ENCODE results near the gene ATXN7L1.

DNA sequence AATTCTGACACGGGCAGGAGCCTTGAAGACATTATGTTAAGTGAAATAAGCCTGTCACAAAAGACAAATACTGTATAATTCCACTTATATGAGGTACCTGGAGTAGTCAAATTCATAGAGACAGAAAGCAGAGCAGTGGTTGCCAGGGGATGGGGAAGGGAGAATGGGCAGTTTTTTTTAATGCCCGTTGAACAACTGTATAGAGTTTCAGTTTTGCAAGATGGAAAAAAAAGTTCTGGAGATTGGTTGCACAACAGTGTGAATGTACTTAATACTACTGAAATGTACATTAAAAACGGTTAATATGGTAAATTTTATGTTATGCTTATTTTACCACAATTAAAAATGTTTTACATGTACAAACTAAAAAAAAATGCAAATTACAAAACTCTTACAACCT lies 231.5 kb downstream of the ATXN7L1 start:
- no peak for TF ChIP-seq POLR2A (IDR thresholded peaks at IDR 0.05; ENCODE audit: control extremely low read depth in 1 of 2, low read depth in 2 of 2, low read length in 2 of 2)
- no peak for TF ChIP-seq TEAD4 (IDR thresholded peaks at IDR 0.05; ENCODE audit: low read depth, low read length)
- no peak for TF ChIP-seq SUZ12 (IDR thresholded peaks at IDR 0.05; ENCODE audit: low read length)
- TF ChIP-seq POLR2AphosphoS5 (IDR thresholded peaks at IDR 0.05; ENCODE audit: low read depth, low read length), result no peak
- TF ChIP-seq, protein P1, sequence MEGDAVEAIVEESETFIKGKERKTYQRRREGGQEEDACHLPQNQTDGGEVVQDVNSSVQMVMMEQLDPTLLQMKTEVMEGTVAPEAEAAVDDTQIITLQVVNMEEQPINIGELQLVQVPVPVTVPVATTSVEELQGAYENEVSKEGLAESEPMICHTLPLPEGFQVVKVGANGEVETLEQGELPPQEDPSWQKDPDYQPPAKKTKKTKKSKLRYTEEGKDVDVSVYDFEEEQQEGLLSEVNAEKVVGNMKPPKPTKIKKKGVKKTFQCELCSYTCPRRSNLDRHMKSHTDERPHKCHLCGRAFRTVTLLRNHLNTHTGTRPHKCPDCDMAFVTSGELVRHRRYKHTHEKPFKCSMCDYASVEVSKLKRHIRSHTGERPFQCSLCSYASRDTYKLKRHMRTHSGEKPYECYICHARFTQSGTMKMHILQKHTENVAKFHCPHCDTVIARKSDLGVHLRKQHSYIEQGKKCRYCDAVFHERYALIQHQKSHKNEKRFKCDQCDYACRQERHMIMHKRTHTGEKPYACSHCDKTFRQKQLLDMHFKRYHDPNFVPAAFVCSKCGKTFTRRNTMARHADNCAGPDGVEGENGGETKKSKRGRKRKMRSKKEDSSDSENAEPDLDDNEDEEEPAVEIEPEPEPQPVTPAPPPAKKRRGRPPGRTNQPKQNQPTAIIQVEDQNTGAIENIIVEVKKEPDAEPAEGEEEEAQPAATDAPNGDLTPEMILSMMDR (IDR thresholded peaks at IDR 0.05; ENCODE audit: control extremely low read depth in 1 of 3, insufficient read depth in 1 of 3, low read depth in 1 of 3, low read length in 3 of 3), result no peak
- no peak for TF ChIP-seq ZNF274 (IDR thresholded peaks at IDR 0.05; ENCODE audit: borderline replicate concordance, extremely low read depth, low read length)

Data from H1 (cell line).